GM23338 (cell line): ENCODE measurements around the gene PSORS1C1.

Experiments used
- CTCF ChIP-seq, 2 experiments: fragments of 200-600 bp in 1 of 2; sonication (generic) in 1 of 2; conservative IDR thresholded peaks; 2 replicates each; pipeline versions ENCODE4 v1.5.1 to v1.6.1; 2016 to 2017; ENCODE audit warnings: antibody characterized with exemption in 2 of 2, low read depth in 2 of 2, mild to moderate bottlenecking in 2 of 2, moderate library complexity in 1 of 2
- EZH2 ChIP-seq: fragments of 200-600 bp; sonication (generic); IDR thresholded peaks from one replicate; pipeline ENCODE4 v1.8.0; 2017; ENCODE audit warnings: antibody characterized with exemption, mild to moderate bottlenecking, low read depth; ENCODE audit not compliant: unreplicated experiment
- POLR2AphosphoS5 ChIP-seq: IDR thresholded peaks from 2 replicates; pipeline ENCODE4 v1.6.1; 2016; ENCODE audit warnings: antibody characterized with exemption, low read depth

GRCh38 chr6:31174378-31174777, 59.8 kb downstream of the PSORS1C1 start:
- TF ChIP-seq CTCF (conservative IDR thresholded peaks at IDR 0.05; ENCODE audit: low read depth in 2 of 2): no peak
- TF ChIP-seq EZH2: no peak
- TF ChIP-seq POLR2AphosphoS5: no peak
